ENCODE data around the gene NRP2. TPM values are rescaled to one million over a fixed set of nuclear protein-coding genes. Genes with fewer than 3 reads are reported as not detected.

Gene NRP2
- total RNA-seq (4.4 and 6.8 TPM in 2 replicates), polyA plus RNA-seq (1.8 TPM in 2 replicates), polyA minus RNA-seq (4.9 and 5.7 TPM in 2 replicates)
- 4.8 TPM for total RNA-seq (2013)

GRCh38 chr2:205682239-205682970, at the start of gene NRP2:
Gene NRP2, plus strand, starts transcription at chr2:205682501. Its CDS starts 790 bp downstream, at chr2:205683291.
- H3K27me3 Mint-ChIP-seq: peaks cover 44% of the 10 kb centered on the region
- H3K9me3 Mint-ChIP-seq (ENCODE audit: insufficient read depth): no peaks in the 10 kb centered on the region
- H3K4me1 ChIP-seq (ENCODE audit: control insufficient read depth in 2 of 2, insufficient read depth in 2 of 2, low read length in 2 of 2): peaks cover 44 to 51% of the 10 kb centered on the region in 2 donors
- peak within 1 kb of the TSS; percentile 90 for H3K27ac Mint-ChIP-seq
- peak within 1 kb of the TSS; percentile 94 for H3K4me2 ChIP-seq (replicated peaks; ENCODE audit: low read depth, low read length, poor library complexity, severe bottlenecking)
- ATAC-seq (ENCODE audit: low read depth) (peak; percentile 82), DNase-seq (peak; percentile 84)
- peak within 1 kb of the TSS; percentile 78 for H3K9ac ChIP-seq (ENCODE audit: low read length)
- H3K36me3 ChIP-seq (replicated peaks in 1 of 2; ENCODE audit: control extremely low read depth in 1 of 2, control insufficient read depth in 1 of 2, extremely low read depth in 1 of 2, insufficient read depth in 2 of 2, low read length in 1 of 2): no peaks in the 10 kb centered on the region
- peak within 1 kb of the TSS; percentile 38 to 82 (median 63) for H3K4me3 ChIP-seq (ENCODE audit: control extremely low read depth in 1 of 5, extremely low read depth in 1 of 5, insufficient read depth in 1 of 5, low read depth in 2 of 5, low read length in 4 of 5)
- no peaks in the 10 kb centered on the region for H4K20me1 ChIP-seq (ENCODE audit: control insufficient read depth, insufficient read depth, low read length, poor library complexity, severe bottlenecking)
- CTCF ChIA-PET: interaction anchor here (1.1 to 6.8 kb wide), 7 partner anchors 11 to 71 kb away, joined by 3 to 54 read pairs (median 4); no protein-coding TSS in a partner anchor
- intact Hi-C loops (cut with micrococcal nuclease): loop anchor here (1.0 to 5.0 kb wide), 4 partner anchors 25 to 265 kb away; no protein-coding TSS in a partner anchor
- POLR2A ChIA-PET: interaction anchor here (0.7 to 2.3 kb wide), 4 partner anchors 16 to 39 kb away, joined by 3 to 15 read pairs (median 4); no protein-coding TSS in a partner anchor
- H3K79me2 ChIP-seq (ENCODE audit: control insufficient read depth, insufficient read depth, low read length): no peaks in the 10 kb centered on the region
- H3K27me3 ChIP-seq (replicated peaks in 1 of 4; ENCODE audit: control extremely low read depth in 1 of 4, control insufficient read depth in 3 of 4, insufficient read depth in 4 of 4, low read length in 3 of 4): peaks cover 0 to 54% (median 24%) of the 10 kb centered on the region in 4 experiments
- TF ChIP-seq CTCF (IDR thresholded peaks at IDR 0.05) (no peak), EZH2 (IDR thresholded peaks at IDR 0.05; ENCODE audit: borderline replicate concordance, insufficient read depth, low read depth, low read length, poor library complexity, severe bottlenecking) (no peak)
- H3K4me3 Mint-ChIP-seq: peak within 1 kb of the TSS; percentile 96
- H3K4me1 Mint-ChIP-seq: peaks cover 55% of the 10 kb centered on the region
- H3K9me3 ChIP-seq (ENCODE audit: control extremely low read depth in 1 of 3, control insufficient read depth in 2 of 3, insufficient read depth in 1 of 3, low read length in 2 of 3): peaks cover 0 to 11% (median 0%) of the 10 kb centered on the region in 3 donors
- H2AFZ ChIP-seq (ENCODE audit: insufficient read depth, low read depth, low read length, poor library complexity, severe bottlenecking): peak within 1 kb of the TSS; percentile 89
- peak within 1 kb of the TSS; percentile 46 to 76 for H3K27ac ChIP-seq (ENCODE audit: low read length in 2 of 2)
- WGBS (ENCODE audit: insufficient coverage): under 1% methylated on average over 68 of the region's 71 CpGs

GRCh38 chr2:205633994-205634393, 48.3 kb upstream of the NRP2 start:
- Mint-ChIP-seq H3K27ac (no peak overlapping the region), H3K4me3 (no peak overlapping the region), H3K9me3 (ENCODE audit: insufficient read depth) (no peaks in the 10 kb centered on the region), H3K27me3 (peaks cover 14% of the 10 kb centered on the region), H3K4me1 (no peaks in the 10 kb centered on the region)
- Histone ChIP-seq H3K4me2 (replicated peaks; ENCODE audit: low read depth, low read length, poor library complexity, severe bottlenecking) (no peak overlapping the region), H3K36me3 (replicated peaks in 1 of 2; ENCODE audit: control extremely low read depth in 1 of 2, control insufficient read depth in 1 of 2, extremely low read depth in 1 of 2, insufficient read depth in 2 of 2, low read length in 1 of 2) (no peaks in the 10 kb centered on the region), H2AFZ (ENCODE audit: insufficient read depth, low read depth, low read length, poor library complexity, severe bottlenecking) (no peak overlapping the region), H3K9me3 (ENCODE audit: control extremely low read depth in 1 of 3, control insufficient read depth in 2 of 3, insufficient read depth in 1 of 3, low read length in 2 of 3) (no peaks in the 10 kb centered on the region), H3K4me3 (ENCODE audit: control extremely low read depth in 1 of 5, extremely low read depth in 1 of 5, insufficient read depth in 1 of 5, low read depth in 2 of 5, low read length in 4 of 5) (no peak overlapping the region), H4K20me1 (ENCODE audit: control insufficient read depth, insufficient read depth, low read length, poor library complexity, severe bottlenecking) (no peaks in the 10 kb centered on the region), H3K79me2 (ENCODE audit: control insufficient read depth, insufficient read depth, low read length) (no peaks in the 10 kb centered on the region), H3K9ac (ENCODE audit: low read length) (no peak overlapping the region), H3K4me1 (ENCODE audit: control insufficient read depth in 2 of 2, insufficient read depth in 2 of 2, low read length in 2 of 2) (no peaks in the 10 kb centered on the region), H3K27me3 (replicated peaks in 1 of 4; ENCODE audit: control extremely low read depth in 1 of 4, control insufficient read depth in 3 of 4, insufficient read depth in 4 of 4, low read length in 3 of 4) (peaks cover 0 to under 1% (median 0%) of the 10 kb centered on the region in 4 experiments), H3K27ac (ENCODE audit: low read length in 2 of 2) (no peak overlapping the region)
- no CpG with 5 or more reads among the region's 1 CpG for WGBS (ENCODE audit: insufficient coverage)
- ChIA-PET CTCF (no interaction called here), POLR2A (no interaction called here)
- intact Hi-C loops (cut with micrococcal nuclease): no loop called here
- DNase-seq (no peak), ATAC-seq (ENCODE audit: low read depth) (no peak)
- TF ChIP-seq CTCF (IDR thresholded peaks at IDR 0.05) (no peak), EZH2 (IDR thresholded peaks at IDR 0.05; ENCODE audit: borderline replicate concordance, insufficient read depth, low read depth, low read length, poor library complexity, severe bottlenecking) (no peak)

All from B cell (primary cell).